GM18519 (cell line): ENCODE data around the gene DIPK1B.
"Not testable (repeated sequence)": the region's sequence is repeated elsewhere in the genome, so short reads cannot be mapped to it uniquely, and the experiment has no call there.

ENCODE experiments used
- ATAC-seq: cut with Tn5 transposase; IDR thresholded peaks from one replicate; pipeline ENCODE4 v1.9.1; 2021; ENCODE audit warnings: mild to moderate bottlenecking, moderate library complexity; ENCODE audit not compliant: unreplicated experiment, low FRiP score

Gene DIPK1B

GRCh38 chr9:136748201-136748600, 35.8 kb downstream of the DIPK1B start, which contains the start of gene LCN6:
Gene LCN6, minus strand, starts transcription at chr9:136748525. Its CDS starts 42 bp downstream, at chr9:136748483.
- ATAC-seq, result no peak

- no peak for ATAC-seq
Measured at GRCh38 chr9:136748666-136749611, 36.6 kb downstream of the DIPK1B start.

GRCh38 chr9:136750526-136750925, 38.2 kb downstream of the DIPK1B start:
- ATAC-seq, result no peak

GRCh38 chr9:136751244-136751643, 38.9 kb downstream of the DIPK1B start:
- no peak for ATAC-seq

GRCh38 chr9:136751814-136752213, 39.4 kb downstream of the DIPK1B start:
- no peak for ATAC-seq

GRCh38 chr9:136753371-136754058, 41.1 kb downstream of the DIPK1B start:
- ATAC-seq, result no peak

- ATAC-seq, result no peak
Measured at GRCh38 chr9:136754059-136754572, 41.7 kb downstream of the DIPK1B start.

GRCh38 chr9:136754626-136755301, 42.4 kb downstream of the DIPK1B start:
- no peak for ATAC-seq

- not testable (repeated sequence) for ATAC-seq
Measured at GRCh38 chr9:136755302-136756133, 43.1 kb downstream of the DIPK1B start.

GRCh38 chr9:136756134-136756438, 43.7 kb downstream of the DIPK1B start:
- ATAC-seq, result no peak

- no peak for ATAC-seq
Measured at GRCh38 chr9:136756836-136757235, 44.5 kb downstream of the DIPK1B start.

GRCh38 chr9:136757328-136757727, 45.0 kb downstream of the DIPK1B start:
- ATAC-seq, result no peak

- ATAC-seq, result no peak
Measured at GRCh38 chr9:136757751-136758140, 45.4 kb downstream of the DIPK1B start.

- ATAC-seq, result no peak
Measured at GRCh38 chr9:136759001-136759400, 46.6 kb downstream of the DIPK1B start.

GRCh38 chr9:136759436-136760325, 47.3 kb downstream of the DIPK1B start:
- no peak for ATAC-seq

GRCh38 chr9:136760424-136760823, 48.1 kb downstream of the DIPK1B start:
- ATAC-seq, result no peak

- not testable (repeated sequence) for ATAC-seq
Measured at GRCh38 chr9:136760834-136761544, 48.6 kb downstream of the DIPK1B start.

GRCh38 chr9:136761545-136761981, 49.2 kb downstream of the DIPK1B start:
- ATAC-seq, result no peak
